Neural progenitor cell (in vitro differentiated cells): ENCODE data around the gene POU2AF2.

ENCODE experiments used
- EZH2 ChIP-seq: fragments of 200-600 bp; sonication (generic); IDR thresholded peaks from 2 replicates; pipeline ENCODE4 v1.6.1; 2017; ENCODE audit warnings: antibody characterized with exemption, mild to moderate bottlenecking, moderate library complexity
- EZH2phosphoT487 ChIP-seq: fragments of 200-600 bp; sonication (generic); IDR thresholded peaks from 2 replicates; pipeline ENCODE4 v1.6.1; 2017; ENCODE audit warnings: antibody characterized with exemption
- TF ChIP-seq, protein P1 (sequence below): fragments of 200-600 bp; sonication (generic); IDR thresholded peaks from 2 replicates; pipeline ENCODE4 v1.5.1; 2017; ENCODE audit warnings: antibody characterized with exemption, mild to moderate bottlenecking

DNA sequence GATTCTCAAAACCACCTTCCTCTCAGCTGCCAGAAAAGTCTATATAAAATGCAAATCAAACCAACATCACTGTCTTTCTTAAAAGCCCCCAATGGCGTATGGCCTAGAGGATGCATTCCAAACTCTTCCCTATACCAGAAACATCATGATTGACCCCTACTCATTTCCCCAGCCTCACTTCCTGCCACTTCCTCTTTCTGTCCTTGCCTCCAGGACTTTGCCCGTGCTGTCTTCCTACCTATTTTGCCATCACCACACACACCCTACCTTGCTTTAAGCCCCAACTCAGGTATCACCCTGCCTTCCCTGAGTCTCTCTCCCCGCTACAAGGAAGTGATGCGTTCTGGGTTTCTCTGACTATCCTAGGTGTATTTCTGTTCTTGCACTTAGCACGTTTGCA lies 8.1 kb downstream of the POU2AF2 start:
- TF ChIP-seq EZH2 (no peak), EZH2phosphoT487 (no peak)
- TF ChIP-seq, protein P1, sequence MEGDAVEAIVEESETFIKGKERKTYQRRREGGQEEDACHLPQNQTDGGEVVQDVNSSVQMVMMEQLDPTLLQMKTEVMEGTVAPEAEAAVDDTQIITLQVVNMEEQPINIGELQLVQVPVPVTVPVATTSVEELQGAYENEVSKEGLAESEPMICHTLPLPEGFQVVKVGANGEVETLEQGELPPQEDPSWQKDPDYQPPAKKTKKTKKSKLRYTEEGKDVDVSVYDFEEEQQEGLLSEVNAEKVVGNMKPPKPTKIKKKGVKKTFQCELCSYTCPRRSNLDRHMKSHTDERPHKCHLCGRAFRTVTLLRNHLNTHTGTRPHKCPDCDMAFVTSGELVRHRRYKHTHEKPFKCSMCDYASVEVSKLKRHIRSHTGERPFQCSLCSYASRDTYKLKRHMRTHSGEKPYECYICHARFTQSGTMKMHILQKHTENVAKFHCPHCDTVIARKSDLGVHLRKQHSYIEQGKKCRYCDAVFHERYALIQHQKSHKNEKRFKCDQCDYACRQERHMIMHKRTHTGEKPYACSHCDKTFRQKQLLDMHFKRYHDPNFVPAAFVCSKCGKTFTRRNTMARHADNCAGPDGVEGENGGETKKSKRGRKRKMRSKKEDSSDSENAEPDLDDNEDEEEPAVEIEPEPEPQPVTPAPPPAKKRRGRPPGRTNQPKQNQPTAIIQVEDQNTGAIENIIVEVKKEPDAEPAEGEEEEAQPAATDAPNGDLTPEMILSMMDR, result no peak
